Tibial nerve (tissue), 3 donors: Measurements from ENCODE around the gene OR14C36.

Experiments used
- POLR2A ChIP-seq, 2 donors: fragments of 450-650 bp; IDR thresholded peaks; one replicate each; pipeline ENCODE4 v1.6.1; 2017; ENCODE audit warnings: antibody characterized with exemption in 2 of 2, mild to moderate bottlenecking in 2 of 2, moderate library complexity in 2 of 2
- TF ChIP-seq, protein P1 (sequence below), 5 experiments: fragments of 200-600 bp in 3 of 5; fragments of 450-650 bp in 2 of 5; sonication (generic) in 3 of 5; IDR thresholded peaks; one replicate each; pipeline ENCODE4 v1.5.1; 2016 to 2019; ENCODE audit warnings: antibody characterized with exemption in 5 of 5, mild to moderate bottlenecking in 3 of 5, moderate library complexity in 2 of 5

DNA sequence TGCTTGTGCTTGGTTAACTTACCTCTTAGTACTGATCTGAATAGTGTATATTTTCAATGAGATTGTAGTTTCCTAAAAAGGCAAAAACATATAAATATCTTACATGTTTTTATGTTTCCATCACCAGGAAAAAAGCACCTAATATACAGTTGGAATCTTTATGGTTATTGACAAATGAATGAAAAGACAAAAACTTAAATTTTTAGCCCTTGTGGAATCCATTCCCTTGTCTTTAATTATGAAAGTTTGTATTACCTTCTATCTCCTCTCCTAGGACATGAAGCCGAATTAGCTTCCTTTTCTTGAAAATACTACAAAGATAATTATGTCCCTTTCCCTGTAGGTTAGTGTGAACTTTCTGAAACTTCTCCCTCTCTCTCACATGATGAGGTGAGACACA, 45.3 kb upstream of the OR14C36 start, which contains the start of gene OR2T12:
- TF ChIP-seq, protein P1, sequence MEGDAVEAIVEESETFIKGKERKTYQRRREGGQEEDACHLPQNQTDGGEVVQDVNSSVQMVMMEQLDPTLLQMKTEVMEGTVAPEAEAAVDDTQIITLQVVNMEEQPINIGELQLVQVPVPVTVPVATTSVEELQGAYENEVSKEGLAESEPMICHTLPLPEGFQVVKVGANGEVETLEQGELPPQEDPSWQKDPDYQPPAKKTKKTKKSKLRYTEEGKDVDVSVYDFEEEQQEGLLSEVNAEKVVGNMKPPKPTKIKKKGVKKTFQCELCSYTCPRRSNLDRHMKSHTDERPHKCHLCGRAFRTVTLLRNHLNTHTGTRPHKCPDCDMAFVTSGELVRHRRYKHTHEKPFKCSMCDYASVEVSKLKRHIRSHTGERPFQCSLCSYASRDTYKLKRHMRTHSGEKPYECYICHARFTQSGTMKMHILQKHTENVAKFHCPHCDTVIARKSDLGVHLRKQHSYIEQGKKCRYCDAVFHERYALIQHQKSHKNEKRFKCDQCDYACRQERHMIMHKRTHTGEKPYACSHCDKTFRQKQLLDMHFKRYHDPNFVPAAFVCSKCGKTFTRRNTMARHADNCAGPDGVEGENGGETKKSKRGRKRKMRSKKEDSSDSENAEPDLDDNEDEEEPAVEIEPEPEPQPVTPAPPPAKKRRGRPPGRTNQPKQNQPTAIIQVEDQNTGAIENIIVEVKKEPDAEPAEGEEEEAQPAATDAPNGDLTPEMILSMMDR (IDR thresholded peaks at IDR 0.05), result no peak
- no peak for TF ChIP-seq POLR2A (IDR thresholded peaks at IDR 0.05)
